G401 (cell line): ENCODE data around the gene PPP1R2B. TPM values are rescaled to one million over a fixed set of nuclear protein-coding genes. Genes with fewer than 3 reads are reported as not detected.

Experiments
- DNase-seq: peaks from one replicate; pipeline ENCODE4 v3.0.0-alpha.2; 2015; ENCODE audit warnings: low spot score
- in situ Hi-C: cut with HindIII; loops from 2 replicates; pipeline ENCODE4 v1.10.0; 2016; ENCODE audit warnings: low sequenced_read_pairs, mixed read lengths
- total RNA-seq: library from RNA; depleted of rRNA; stranded (reverse); fragments of >200 nt; shearing (Covaris generic); gene quantifications from 2 replicates; pipeline ENCODE4 v1.2.3, GENCODE V29; 2014; rRNA removed

PPP1R2B gene
- total RNA-seq, 1 experiment from 2014 or later: 0.41 TPM

DNA sequence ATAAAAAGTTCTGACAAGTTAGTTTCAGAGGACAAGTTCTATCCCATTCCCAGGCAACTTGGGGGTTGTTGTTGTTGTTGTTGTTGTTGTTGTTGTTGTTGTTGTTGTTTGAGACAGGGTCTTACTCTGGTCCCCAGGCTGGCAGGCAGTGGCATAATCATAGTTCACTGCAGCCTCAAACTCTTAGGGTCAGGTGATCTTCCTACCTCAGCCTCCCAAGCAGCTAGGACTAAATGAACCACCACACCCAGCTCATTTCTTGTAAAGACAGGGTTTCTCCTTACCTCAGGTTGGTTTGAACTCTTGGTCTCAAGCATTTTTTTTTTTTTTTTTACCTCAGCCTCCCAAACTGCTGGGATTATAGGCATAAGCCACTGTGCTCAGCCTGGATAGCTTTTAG is 15.3 kb downstream of the PPP1R2B start:
- in situ Hi-C loops: no loop called here
- DNase-seq: no peak

DNA sequence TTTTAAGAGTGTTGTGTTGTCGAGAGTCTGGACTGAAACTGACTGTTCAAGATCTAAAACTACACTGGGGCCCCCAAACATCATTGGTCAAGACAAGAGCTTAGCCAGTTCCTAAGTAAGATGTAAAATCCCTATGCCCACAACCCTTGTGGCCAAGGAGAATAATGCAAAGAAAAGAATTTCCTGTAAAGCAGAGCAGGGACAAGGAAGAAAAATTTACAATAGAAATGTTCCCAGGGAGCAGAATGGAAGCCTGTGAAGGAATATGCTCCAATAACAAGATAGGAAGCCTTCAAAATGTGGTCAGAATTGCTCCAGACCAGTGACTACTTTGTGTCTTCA is 20.4 kb downstream of the PPP1R2B start:
- in situ Hi-C loops: no loop called here
- DNase-seq: no peak

DNA sequence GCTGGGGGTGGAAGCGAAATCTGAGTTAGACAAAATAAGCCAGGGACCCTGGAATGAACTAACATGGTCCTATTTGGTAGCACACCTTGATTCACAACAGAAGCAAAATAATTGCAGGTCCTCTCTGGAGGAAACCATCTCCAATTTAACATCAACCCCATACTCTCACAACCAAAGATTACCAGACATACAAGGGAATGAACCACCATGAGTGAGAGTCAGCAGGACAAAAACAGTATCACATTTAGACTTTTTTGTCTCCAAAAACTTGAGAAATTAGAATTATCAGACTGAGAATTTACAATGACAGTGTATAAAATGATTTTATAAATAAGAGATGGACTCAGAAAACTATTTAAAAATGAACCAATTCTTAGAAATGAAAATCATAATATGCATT is 21.1 kb downstream of the PPP1R2B start:
- DNase-seq: no peak
- in situ Hi-C loops: no loop called here

DNA sequence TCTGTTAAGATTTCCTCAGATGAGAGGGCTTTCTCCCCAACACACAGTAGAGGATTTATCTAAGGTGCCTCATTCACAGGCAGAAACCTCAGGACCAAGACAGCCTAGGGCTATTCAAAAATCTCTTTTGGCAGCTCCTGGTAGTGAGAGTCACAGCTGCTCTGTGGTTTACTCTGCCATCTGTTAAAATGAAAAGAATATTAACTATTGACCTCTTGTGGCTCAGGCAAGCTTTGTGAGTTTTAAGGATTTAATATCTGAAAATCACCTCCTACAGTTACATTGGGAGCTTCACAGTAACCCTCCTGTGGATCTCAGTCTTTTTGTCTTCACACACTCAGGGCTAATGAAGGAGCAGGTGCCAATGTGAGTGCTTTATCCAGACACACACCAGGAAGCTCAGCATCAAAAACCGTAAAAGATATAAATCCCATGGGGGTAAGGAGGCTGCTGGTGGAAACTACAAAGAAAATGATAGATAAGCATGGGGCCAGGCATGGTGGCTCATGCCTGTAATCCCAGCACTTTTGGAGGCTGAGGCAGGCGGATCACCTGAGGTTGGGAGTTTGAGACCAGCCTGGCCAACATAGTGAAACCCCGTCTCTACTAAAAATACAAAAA is 29.7 kb downstream of the PPP1R2B start:
- in situ Hi-C loops: no loop called here
- DNase-seq: no peak

DNA sequence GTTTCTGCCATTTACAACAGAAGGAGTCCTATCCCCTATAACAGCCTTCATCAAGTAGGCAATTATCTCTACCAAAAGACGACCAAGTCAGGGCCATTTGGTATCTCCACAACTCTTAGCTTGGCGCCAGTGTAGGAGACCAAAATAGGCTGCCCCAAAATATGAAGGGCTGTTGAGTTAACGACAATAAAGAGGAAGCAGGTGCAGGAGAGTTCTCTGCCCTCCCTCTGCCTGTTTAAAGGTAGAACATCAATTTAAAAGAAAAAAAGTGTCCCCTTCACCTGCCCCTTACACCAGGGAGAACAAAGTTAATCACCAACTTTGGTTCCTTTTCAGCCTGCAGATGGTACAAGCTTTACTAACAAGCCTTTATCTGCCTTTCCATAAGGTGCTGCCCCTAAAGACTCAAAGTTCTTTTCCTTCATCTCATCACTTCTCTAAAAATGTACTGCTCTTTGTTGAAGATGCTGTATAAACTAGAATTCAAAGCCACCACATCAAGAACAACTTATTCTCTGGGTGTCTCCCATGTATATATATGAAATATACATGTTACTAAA is 33.3 kb downstream of the PPP1R2B start:
- in situ Hi-C loops: no loop called here
- no peak for DNase-seq

DNA sequence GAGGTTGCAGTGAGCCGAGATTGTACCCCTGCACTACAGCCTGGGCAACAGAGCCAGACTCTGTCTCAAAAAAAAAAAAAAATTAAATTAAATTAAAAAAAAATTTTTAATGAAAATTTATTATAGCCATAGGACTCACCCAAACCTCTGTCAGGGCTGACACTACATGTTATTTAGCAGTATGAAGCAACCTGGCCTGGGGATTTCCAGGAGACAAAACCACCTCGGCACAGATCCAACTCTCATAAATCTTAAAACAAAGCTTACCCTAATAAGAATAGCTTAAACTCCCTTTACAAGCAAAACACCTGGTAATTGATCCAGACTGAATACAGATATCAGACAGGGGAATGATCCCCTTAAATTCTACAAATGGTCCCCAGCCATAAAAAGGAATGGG is 38.4 kb downstream of the PPP1R2B start:
- in situ Hi-C loops: no loop called here
- DNase-seq: no peak

DNA sequence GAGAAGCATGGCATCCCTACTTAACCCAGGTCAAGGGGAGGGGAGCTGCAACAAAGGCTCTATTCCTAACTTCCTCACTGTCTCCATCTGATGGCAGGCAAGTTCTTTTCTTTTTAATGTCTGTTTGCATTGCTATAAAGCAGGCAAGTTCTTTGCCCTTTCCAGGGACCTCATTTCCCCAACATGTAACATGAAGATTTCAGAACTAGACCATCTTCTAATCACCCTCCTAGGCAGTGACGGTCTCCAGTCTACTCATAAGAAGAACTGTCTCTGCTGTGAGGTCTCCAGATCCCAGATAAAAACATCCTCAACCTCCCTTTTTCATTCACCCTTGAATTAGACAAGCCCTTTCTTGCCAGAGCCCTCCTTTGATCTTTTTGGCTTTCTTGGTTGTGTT is 42.1 kb downstream of the PPP1R2B start:
- DNase-seq: no peak
- in situ Hi-C loops: no loop called here

DNA sequence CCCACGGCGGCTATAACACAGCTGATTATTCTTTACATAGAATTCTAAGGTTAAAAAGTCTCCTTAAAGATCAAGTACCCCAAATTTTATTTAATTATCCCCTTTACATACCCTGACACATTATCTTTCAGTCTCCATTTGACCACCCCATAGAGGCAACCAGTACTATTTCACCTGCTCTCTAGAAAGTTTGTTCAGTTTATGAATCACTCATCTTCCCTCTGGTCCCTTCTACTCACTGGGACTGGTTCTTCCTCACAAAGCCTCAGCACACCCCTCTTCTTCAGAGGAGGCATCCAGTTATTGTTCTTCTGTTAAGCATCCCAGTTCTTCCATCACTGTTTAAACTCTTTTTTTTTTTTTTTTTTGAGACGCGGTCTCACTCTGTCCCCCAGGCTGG is 42.8 kb downstream of the PPP1R2B start:
- no peak for DNase-seq
- in situ Hi-C loops: no loop called here

DNA sequence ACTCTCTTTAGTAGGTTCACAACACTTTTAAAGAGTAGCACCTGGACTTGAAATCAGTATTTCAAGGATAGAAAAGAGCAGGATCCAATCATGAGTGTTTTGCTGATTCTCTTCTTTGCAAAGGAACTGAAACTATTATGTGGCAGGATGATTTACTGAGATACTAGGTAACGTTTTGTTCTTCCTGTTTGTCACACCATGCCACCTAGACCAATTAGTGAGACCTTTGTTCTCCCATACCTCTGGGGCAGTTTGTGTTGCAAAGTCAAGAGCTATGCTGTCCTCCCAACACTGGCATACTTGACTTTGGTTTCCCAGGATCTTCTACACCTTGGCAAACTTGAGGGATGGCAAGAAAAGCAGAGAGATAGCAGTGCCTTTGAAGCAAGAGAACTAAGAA is 43.4 kb downstream of the PPP1R2B start:
- in situ Hi-C loops: no loop called here
- DNase-seq: no peak

DNA sequence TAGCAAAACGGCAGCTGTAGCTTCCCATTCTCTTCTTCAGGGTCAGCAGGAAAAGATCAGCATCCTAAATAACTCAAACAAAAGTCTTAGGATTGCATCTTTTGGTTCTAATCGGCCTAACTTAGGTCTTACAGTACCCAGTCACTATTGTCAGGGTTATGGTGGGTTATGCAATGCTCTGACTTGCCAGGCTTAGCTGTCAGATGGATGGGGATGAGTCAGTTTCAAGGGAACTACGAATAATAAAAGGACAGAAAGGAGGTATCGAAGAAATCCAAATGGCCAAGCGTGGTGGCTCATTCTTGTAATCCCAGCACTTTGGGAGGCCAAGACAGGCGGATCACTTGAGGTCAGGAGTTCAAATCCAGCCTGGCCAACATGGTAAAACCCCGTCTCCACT is 46.5 kb downstream of the PPP1R2B start:
- DNase-seq: no peak
- in situ Hi-C loops: no loop called here

Other genes starting within 250 kb of the PPP1R2B start
- gene TIMD4, start 112.9 kb downstream of the PPP1R2B start, total RNA-seq: not detected in 2 replicates
- not detected in 2 replicates for gene HAVCR1, start 208.8 kb downstream of the PPP1R2B start, total RNA-seq